ENCODE data around the gene NCR2.

- TF ChIP-seq CTCF (IDR thresholded peaks at IDR 0.05) = no peak
- no peak for TF ChIP-seq EZH2 (IDR thresholded peaks at IDR 0.05; ENCODE audit: borderline replicate concordance, insufficient read depth, low read depth, low read length, poor library complexity, severe bottlenecking)
Measured at GRCh38 chr6:41358503-41358902, 23.1 kb downstream of the NCR2 start.

Measured in B cell (primary cell).